Embryonic facial prominence (tissue), 1 donor: Measurements from ENCODE around the gene R3HDM2.
A peak's percentile ranks its signal among the peaks of the same experiment; 100 is the strongest.

Source experiments
- DNase-seq: peaks from one replicate; pipeline ENCODE4 v3.0.0-alpha.2; 2016; ENCODE audit errors: extremely low spot score

Gene R3HDM2

GRCh38 chr12:57430931-57431566 lies at the start of gene R3HDM2:
TSS of gene R3HDM2 (minus strand) at chr12:57431043. CDS start at chr12:57310428, 120,615 bp downstream.
- DNase-seq = peak; percentile 95

DNA sequence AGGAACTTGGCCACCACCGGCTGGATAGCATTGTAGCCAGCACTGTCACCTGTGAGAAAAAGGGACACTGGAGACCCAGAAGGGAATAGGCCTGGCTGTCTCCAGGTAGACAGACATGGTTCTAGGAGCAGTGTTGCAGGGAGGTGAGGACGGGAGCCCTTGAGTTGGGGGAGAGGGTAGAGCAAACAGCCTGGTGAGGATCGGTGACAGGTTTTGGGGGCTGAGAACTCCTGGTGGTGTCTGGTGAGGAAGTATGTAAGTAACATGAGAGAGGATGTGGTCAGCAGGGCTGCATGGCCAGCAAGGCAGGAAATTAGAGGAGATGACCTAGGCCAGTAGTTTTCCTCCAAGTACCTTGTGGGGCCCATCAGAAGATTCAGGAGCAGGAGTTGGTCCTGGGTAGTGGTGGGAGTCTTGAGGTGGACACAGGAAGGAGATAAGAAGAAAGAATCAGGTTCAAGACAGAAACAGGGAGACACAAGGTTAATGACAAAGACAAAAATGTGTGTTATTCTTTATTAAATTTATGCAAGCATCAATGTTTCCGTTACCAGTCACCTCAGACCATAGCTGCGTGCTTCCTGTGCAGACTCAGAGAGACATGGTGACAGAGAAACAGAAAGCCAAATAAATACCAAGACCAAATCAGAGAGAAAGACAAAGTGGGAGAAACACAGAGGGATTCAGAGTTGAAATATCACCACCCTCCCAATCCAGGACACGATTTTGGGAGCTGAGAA lies 48.7 kb upstream of the R3HDM2 start, which contains the start of gene ARHGAP9:
Gene ARHGAP9 (minus strand): TSS at position 491 of the 740 bp plus-strand sequence. CDS start 460 bp downstream, at position 31.
- no peak for DNase-seq

- DNase-seq = no peak
Measured at GRCh38 chr12:57479043-57479375, 48.2 kb upstream of the R3HDM2 start.

GRCh38 chr12:57477710-57478681 lies 47.2 kb upstream of the R3HDM2 start:
- no peak for DNase-seq

DNA sequence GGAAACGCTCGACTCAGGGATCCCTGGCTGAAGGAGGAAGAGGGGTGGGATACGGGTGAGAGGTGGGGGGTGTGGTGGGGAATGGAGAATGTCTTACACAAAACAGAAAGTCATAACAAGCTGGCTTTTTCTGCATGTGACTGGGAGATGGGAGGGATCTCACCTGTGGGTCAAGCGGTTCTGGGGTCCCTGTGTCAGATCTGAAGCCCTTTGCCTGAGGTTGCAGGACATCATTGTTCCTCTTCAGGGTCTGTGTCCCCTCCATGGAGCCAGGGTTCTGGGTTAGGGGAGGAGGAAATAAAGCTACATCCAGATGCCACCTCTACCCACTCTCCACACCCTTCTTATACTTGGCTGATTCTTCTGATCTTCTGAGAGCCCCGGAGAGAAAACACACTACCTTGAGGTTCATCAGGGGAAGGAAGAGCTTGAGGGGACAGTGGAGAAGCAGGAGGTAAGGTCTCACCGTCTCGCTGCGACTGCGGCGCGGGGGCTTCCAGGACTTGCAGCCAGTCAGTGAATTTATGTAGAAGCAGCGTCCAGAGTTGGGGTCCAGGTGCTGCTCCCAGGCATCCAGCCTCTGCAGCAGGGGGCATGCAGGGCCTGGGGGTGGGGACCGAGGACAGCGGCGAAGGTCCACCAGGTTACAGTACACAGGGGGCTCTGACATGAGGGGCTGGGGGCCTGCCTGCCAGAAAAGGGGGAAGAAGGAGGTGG lies 46.3 kb upstream of the R3HDM2 start:
- no peak for DNase-seq

DNA sequence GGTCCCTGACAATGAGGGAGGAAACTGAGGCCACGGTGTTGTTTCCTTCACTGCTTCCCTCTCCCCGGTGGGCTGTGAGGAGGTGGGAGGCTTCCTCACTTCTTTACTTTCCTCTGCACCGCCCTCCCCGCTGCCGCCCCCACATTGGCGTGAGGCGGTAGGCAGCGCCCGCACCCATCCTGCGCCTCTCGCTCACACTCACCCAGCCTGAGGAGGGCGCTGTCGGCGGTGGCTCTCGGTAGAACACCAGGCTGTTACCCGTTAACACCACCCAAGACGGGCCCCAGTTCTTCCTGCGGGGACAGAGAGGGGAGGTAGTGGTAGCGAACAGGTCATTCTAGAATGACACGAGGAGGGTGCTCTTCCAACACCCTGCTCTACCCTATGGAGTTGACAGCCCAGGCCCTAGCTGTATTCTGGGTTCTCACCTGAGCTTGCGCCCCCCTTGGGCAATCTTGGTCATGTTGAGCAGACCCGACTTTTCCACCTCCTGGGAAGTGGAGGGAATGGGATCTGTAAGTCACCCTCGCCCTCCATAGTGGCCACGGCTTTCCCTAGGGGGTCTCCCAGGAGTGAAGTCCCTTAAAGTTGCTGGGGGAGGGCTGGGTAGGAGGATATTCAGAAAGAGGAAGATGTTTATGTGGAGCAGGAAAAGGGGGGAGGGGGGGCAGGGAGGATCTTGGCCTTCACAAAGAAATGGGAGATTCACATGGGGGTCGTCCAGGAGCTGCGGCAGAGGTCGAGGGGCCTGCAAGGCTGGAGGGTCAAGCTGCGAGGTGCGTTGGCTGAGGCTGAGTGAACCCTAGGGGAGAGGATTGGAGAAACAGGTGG lies 45.5 kb upstream of the R3HDM2 start:
- no peak for DNase-seq

DNA sequence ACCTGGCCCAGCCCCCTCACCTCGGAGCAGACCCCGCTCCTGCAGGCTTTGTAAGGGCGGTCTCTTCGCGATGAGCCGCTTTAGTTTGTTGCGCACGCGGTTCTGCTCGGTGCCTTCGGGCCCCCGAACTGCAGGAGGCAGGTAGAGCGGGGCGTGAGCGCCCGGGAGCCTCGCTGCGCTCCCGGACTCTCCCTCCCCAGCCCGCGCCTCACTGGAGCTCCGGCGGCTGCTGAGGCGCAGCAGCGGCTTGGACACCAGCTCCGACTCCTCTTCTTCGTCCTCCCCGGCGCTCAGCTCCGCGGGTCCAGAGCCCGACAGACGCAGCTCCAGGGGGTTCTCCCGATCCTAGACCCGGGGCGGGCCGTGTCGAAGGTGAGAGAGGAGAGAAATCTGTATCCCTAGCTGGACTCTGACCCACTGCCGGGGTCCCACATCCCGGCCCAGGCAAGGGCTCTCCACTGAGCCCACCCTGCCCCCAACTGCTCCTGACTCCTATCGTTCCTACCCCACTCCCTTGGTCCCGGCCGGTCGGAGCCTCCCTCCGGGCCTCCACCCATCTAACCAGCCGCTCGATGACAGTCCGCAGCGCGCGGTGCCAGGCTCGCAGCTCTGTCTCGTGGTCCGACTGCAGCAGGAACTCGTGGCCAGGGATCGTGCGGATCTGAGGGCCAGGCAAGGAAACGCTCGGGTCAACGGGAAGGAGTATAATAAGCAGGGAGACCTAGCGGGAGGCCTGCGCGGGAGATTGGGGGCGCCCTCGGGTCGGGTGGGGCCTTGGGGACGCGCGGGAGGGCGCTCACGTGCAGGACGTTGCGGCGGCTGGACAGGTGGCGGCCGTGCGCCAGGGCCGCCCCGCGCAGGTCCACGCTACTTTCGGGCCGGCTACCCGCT lies 44.7 kb upstream of the R3HDM2 start:
- DNase-seq = no peak

- DNase-seq = no peak
Measured at GRCh38 chr12:57474862-57475261, 44.0 kb upstream of the R3HDM2 start.

GRCh38 chr12:57474430-57474829 lies 43.6 kb upstream of the R3HDM2 start:
- DNase-seq = no peak

- DNase-seq = no peak
Measured at GRCh38 chr12:57473886-57474285, 43.0 kb upstream of the R3HDM2 start.

DNA sequence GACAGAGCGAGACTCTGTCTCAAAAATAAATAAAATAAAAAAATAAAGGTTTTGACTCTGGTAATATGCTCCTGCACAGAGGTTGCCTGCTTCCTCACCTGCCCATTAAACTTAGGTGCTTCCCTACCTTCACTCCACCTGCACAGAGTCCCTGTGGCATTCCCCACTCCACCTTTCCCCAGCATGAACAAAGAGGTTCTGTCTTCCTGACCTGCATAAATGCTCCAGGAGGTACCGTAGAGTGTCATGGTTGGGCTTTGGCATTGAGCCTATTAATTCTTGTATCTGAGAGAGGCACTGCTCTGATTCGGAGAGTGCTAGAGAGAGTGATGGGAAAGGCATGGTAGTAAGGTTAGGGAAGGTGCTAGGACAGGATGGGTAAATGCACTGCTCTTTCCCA lies 42.5 kb upstream of the R3HDM2 start:
- no peak for DNase-seq

- no peak for DNase-seq
Measured at GRCh38 chr12:57472391-57472790, 41.5 kb upstream of the R3HDM2 start.

- no peak for DNase-seq
Measured at GRCh38 chr12:57471661-57472060, 40.8 kb upstream of the R3HDM2 start.

- no peak for DNase-seq
Measured at GRCh38 chr12:57470970-57471656, 40.3 kb upstream of the R3HDM2 start.

- no peak for DNase-seq
Measured at GRCh38 chr12:57470286-57470969, 39.6 kb upstream of the R3HDM2 start.

GRCh38 chr12:57469296-57470164 lies 38.7 kb upstream of the R3HDM2 start:
- no peak for DNase-seq

GRCh38 chr12:57467915-57468314 lies 37.1 kb upstream of the R3HDM2 start:
- DNase-seq = no peak
